Esophagus muscularis mucosa (tissue), 3 donors: ENCODE data around the gene ACOXL.

Experiments used
- CTCF ChIP-seq, 3 experiments: fragments of 200-600 bp in 2 of 3; fragments of 450-650 bp in 1 of 3; sonication (generic) in 2 of 3; IDR thresholded peaks; one replicate each; pipeline ENCODE4 v1.5.1; 2017 to 2019; ENCODE audit warnings: antibody characterized with exemption in 3 of 3, mild to moderate bottlenecking in 2 of 3, moderate library complexity in 1 of 3
- POLR2AphosphoS5 ChIP-seq, 2 donors: sonication (generic); formaldehyde crosslinking; IDR thresholded peaks; one replicate each; pipeline ENCODE4 v1.6.1; 2017; ENCODE audit warnings: antibody characterized with exemption in 2 of 2

DNA sequence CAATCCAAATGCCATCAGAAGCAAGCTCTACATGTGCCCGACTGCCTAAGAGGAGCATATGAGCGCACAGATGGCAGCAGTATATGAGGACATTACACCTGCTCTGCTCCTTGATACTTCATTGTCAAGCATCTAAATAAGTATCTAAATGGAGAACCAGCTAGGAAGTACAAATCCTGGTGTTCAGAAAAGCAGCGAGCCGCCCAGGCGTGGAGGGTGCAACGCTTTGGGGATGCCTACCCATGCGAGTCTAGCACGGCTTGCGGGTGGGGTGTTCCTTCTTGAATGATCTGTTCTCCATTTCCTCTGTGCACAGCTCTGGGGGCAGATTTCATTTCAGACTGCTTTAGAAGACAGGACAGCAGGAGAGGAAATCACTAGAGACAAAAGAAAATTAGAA is 325.3 kb downstream of the ACOXL start:
- TF ChIP-seq CTCF (IDR thresholded peaks at IDR 0.05), result no peak
- TF ChIP-seq POLR2AphosphoS5 (IDR thresholded peaks at IDR 0.05), result no peak
